ENCODE results near the gene JARID2.

JARID2 gene

DNA sequence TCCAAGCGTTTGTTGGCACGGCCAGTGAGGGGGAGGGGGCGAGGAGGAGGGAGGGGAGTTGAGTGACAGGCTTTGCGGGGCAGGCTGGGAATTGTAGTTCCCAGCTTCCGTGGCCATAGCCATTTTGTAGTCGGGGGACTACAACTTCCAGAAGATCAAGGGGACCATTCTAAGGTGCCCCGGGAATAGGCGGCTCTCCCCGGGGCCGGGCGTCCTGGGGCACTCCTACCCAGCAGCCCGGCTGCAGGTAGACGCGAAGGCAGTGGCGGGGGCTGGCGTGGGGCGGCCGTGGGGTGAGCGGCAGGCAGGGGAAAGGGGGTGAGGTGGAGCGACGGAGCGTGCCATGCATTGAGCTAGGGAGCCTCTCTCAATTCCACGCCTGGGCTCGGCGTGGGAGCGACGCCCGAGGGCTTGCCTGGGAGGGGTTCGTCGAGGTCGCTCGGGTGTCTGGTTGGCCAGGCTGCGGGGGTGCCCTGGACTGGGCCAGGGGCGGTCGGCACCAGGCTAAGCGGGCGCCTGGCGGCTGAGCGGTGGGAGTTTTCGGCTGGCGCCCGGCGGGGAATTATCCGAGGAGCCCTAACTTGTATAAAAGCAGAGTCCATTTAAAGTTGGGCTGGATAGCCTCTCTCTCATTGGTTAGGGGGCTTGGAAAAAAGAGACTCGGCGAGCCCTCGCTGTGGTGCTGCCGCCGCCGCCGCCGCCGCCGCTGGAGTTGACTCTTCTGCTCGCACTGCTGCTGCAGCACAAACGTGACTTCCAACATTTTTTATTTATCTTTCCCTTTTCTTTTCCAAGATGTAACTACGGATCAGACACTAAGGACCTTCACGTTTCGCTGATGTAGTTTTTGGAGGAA lies at the start of gene JARID2 (continued):
- TF ChIP-seq, protein P1, sequence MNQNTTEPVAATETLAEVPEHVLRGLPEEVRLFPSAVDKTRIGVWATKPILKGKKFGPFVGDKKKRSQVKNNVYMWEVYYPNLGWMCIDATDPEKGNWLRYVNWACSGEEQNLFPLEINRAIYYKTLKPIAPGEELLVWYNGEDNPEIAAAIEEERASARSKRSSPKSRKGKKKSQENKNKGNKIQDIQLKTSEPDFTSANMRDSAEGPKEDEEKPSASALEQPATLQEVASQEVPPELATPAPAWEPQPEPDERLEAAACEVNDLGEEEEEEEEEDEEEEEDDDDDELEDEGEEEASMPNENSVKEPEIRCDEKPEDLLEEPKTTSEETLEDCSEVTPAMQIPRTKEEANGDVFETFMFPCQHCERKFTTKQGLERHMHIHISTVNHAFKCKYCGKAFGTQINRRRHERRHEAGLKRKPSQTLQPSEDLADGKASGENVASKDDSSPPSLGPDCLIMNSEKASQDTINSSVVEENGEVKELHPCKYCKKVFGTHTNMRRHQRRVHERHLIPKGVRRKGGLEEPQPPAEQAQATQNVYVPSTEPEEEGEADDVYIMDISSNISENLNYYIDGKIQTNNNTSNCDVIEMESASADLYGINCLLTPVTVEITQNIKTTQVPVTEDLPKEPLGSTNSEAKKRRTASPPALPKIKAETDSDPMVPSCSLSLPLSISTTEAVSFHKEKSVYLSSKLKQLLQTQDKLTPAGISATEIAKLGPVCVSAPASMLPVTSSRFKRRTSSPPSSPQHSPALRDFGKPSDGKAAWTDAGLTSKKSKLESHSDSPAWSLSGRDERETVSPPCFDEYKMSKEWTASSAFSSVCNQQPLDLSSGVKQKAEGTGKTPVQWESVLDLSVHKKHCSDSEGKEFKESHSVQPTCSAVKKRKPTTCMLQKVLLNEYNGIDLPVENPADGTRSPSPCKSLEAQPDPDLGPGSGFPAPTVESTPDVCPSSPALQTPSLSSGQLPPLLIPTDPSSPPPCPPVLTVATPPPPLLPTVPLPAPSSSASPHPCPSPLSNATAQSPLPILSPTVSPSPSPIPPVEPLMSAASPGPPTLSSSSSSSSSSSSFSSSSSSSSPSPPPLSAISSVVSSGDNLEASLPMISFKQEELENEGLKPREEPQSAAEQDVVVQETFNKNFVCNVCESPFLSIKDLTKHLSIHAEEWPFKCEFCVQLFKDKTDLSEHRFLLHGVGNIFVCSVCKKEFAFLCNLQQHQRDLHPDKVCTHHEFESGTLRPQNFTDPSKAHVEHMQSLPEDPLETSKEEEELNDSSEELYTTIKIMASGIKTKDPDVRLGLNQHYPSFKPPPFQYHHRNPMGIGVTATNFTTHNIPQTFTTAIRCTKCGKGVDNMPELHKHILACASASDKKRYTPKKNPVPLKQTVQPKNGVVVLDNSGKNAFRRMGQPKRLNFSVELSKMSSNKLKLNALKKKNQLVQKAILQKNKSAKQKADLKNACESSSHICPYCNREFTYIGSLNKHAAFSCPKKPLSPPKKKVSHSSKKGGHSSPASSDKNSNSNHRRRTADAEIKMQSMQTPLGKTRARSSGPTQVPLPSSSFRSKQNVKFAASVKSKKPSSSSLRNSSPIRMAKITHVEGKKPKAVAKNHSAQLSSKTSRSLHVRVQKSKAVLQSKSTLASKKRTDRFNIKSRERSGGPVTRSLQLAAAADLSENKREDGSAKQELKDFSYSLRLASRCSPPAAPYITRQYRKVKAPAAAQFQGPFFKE (tag by site-specific recombination; IDR thresholded peaks at IDR 0.05; ENCODE audit: borderline replicate concordance) = no peak
- TF ChIP-seq ZNF266 (tag by site-specific recombination; IDR thresholded peaks at IDR 0.05; ENCODE audit: low read depth) (no peak), ZBTB1 (tag by site-specific recombination; IDR thresholded peaks at IDR 0.05) (no peak), ZNF366 (tag by site-specific recombination; conservative IDR thresholded peaks at IDR 0.05) (0 out of 2 replicates have a peak, but pooled peaks have one; percentile 18), ZNF394 (tag by site-specific recombination; IDR thresholded peaks at IDR 0.05; ENCODE audit: borderline replicate concordance) (peak; percentile 23; the same call in 1 of the 2 replicates), ZNF561 (tag by site-specific recombination; IDR thresholded peaks at IDR 0.05; ENCODE audit: borderline replicate concordance) (0 out of 2 replicates have a peak, but pooled peaks have one; percentile 32), ZNF426 (tag by site-specific recombination; IDR thresholded peaks at IDR 0.05) (no peak), ZNF837 (tag by site-specific recombination; IDR thresholded peaks at IDR 0.05) (no peak), IKZF3 (tag by site-specific recombination; IDR thresholded peaks at IDR 0.05) (no peak), ZBTB20 (tag by site-specific recombination; IDR thresholded peaks at IDR 0.05) (peak; percentile 83), BCL11B (tag by site-specific recombination; IDR thresholded peaks at IDR 0.05; ENCODE audit: low read depth) (no peak; the same call in 1 of the 2 replicates), GLI4 (tag by site-specific recombination; IDR thresholded peaks at IDR 0.05) (0 out of 2 replicates have a peak, but pooled peaks have one; percentile 25), ZSCAN30 (tag by site-specific recombination; IDR thresholded peaks at IDR 0.05) (no peak), ZNF792 (tag by site-specific recombination; IDR thresholded peaks at IDR 0.05) (no peak), ZNF664 (tag by site-specific recombination; IDR thresholded peaks at IDR 0.05) (no peak), ZNF274 (IDR thresholded peaks at IDR 0.05; ENCODE audit: low read length) (no peak), ZNF274 (tag by site-specific recombination; IDR thresholded peaks at IDR 0.05; ENCODE audit: borderline replicate concordance) (no peak), ZNF544 (tag by site-specific recombination; IDR thresholded peaks at IDR 0.05) (no peak), ZNF311 (tag by site-specific recombination; IDR thresholded peaks at IDR 0.05; ENCODE audit: borderline replicate concordance) (no peak), ZSCAN16 (tag by site-specific recombination; IDR thresholded peaks at IDR 0.05) (no peak), ZBTB17 (tag by site-specific recombination; IDR thresholded peaks at IDR 0.05) (peak; percentile 93), ZNF184 (tag by site-specific recombination; IDR thresholded peaks at IDR 0.05) (no peak), ZNF19 (tag by site-specific recombination; IDR thresholded peaks at IDR 0.05; ENCODE audit: low read depth) (no peak), ZNF776 (tag by site-specific recombination; IDR thresholded peaks at IDR 0.05; ENCODE audit: borderline replicate concordance) (no peak)
- TF ChIP-seq, protein P2, sequence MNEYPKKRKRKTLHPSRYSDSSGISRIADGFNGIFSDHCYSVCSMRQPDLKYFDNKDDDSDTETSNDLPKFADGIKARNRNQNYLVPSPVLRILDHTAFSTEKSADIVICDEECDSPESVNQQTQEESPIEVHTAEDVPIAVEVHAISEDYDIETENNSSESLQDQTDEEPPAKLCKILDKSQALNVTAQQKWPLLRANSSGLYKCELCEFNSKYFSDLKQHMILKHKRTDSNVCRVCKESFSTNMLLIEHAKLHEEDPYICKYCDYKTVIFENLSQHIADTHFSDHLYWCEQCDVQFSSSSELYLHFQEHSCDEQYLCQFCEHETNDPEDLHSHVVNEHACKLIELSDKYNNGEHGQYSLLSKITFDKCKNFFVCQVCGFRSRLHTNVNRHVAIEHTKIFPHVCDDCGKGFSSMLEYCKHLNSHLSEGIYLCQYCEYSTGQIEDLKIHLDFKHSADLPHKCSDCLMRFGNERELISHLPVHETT (tag by site-specific recombination; IDR thresholded peaks at IDR 0.05) = 0 out of 2 replicates have a peak, but pooled peaks have one; percentile 15
- TF ChIP-seq, protein P3, sequence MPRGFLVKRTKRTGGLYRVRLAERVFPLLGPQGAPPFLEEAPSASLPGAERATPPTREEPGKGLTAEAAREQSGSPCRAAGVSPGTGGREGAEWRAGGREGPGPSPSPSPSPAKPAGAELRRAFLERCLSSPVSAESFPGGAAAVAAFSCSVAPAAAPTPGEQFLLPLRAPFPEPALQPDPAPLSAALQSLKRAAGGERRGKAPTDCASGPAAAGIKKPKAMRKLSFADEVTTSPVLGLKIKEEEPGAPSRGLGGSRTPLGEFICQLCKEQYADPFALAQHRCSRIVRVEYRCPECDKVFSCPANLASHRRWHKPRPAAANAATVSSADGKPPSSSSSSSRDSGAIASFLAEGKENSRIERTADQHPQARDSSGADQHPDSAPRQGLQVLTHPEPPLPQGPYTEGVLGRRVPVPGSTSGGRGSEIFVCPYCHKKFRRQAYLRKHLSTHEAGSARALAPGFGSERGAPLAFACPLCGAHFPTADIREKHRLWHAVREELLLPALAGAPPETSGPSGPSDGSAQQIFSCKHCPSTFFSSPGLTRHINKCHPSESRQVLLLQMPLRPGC (tag by site-specific recombination; IDR thresholded peaks at IDR 0.05) = no peak
- TF ChIP-seq, protein P4, sequence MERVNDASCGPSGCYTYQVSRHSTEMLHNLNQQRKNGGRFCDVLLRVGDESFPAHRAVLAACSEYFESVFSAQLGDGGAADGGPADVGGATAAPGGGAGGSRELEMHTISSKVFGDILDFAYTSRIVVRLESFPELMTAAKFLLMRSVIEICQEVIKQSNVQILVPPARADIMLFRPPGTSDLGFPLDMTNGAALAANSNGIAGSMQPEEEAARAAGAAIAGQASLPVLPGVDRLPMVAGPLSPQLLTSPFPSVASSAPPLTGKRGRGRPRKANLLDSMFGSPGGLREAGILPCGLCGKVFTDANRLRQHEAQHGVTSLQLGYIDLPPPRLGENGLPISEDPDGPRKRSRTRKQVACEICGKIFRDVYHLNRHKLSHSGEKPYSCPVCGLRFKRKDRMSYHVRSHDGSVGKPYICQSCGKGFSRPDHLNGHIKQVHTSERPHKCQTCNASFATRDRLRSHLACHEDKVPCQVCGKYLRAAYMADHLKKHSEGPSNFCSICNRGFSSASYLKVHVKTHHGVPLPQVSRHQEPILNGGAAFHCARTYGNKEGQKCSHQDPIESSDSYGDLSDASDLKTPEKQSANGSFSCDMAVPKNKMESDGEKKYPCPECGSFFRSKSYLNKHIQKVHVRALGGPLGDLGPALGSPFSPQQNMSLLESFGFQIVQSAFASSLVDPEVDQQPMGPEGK (tag by site-specific recombination; IDR thresholded peaks at IDR 0.05) = peak; percentile 93
- TF ChIP-seq, protein P5, sequence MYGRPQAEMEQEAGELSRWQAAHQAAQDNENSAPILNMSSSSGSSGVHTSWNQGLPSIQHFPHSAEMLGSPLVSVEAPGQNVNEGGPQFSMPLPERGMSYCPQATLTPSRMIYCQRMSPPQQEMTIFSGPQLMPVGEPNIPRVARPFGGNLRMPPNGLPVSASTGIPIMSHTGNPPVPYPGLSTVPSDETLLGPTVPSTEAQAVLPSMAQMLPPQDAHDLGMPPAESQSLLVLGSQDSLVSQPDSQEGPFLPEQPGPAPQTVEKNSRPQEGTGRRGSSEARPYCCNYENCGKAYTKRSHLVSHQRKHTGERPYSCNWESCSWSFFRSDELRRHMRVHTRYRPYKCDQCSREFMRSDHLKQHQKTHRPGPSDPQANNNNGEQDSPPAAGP (tag by site-specific recombination; IDR thresholded peaks at IDR 0.05) = peak; percentile 85; the same call in 1 of the 2 replicates
